Neutrophil (primary cell): ENCODE measurements around the gene MC5R.

ENCODE experiments used
- H3K27ac ChIP-seq: fragments of 200-600 bp; sonication (generic); 2 replicates; pipeline ENCODE4 v1.5.1; 2016; ENCODE audit warnings: mild to moderate bottlenecking, moderate library complexity
- H3K27me3 ChIP-seq: fragments of 200-600 bp; sonication (generic); 2 replicates; pipeline ENCODE4 v1.6.0; 2016; ENCODE audit warnings: mild to moderate bottlenecking
- H3K36me3 ChIP-seq: fragments of 200-600 bp; sonication (generic); 2 replicates; pipeline ENCODE4 v1.5.1; 2017
- H3K4me1 ChIP-seq, 2 experiments: fragments of 200-600 bp in 1 of 2; sonication (generic) in 1 of 2; 1 replicate in 1 of 2; 2 replicates in 1 of 2; pipeline versions ENCODE4 v1.5.1 to v1.6.1; 2013 to 2016; ENCODE audit warnings: low read depth in 1 of 2, low read length in 1 of 2, mild to moderate bottlenecking in 1 of 2, moderate library complexity in 1 of 2; ENCODE audit not compliant: control insufficient read depth in 1 of 2, insufficient read depth in 1 of 2
- H3K4me3 ChIP-seq, 2 experiments: fragments of 200-600 bp in 1 of 2; sonication (generic) in 1 of 2; 1 replicate in 1 of 2; 2 replicates in 1 of 2; pipeline ENCODE4 v1.5.1; 2013 to 2016; ENCODE audit warnings: low read depth in 1 of 2, low read length in 1 of 2, mild to moderate bottlenecking in 1 of 2, moderate library complexity in 1 of 2
- H3K9me3 ChIP-seq: fragments of 200-600 bp; sonication (generic); 2 replicates; pipeline ENCODE4 v1.5.1; 2016
- CTCF ChIP-seq: fragments of 200-600 bp; sonication (generic); IDR thresholded peaks from 2 replicates; pipeline ENCODE4 v1.5.1; 2016; ENCODE audit warnings: antibody characterized with exemption

Gene MC5R

DNA sequence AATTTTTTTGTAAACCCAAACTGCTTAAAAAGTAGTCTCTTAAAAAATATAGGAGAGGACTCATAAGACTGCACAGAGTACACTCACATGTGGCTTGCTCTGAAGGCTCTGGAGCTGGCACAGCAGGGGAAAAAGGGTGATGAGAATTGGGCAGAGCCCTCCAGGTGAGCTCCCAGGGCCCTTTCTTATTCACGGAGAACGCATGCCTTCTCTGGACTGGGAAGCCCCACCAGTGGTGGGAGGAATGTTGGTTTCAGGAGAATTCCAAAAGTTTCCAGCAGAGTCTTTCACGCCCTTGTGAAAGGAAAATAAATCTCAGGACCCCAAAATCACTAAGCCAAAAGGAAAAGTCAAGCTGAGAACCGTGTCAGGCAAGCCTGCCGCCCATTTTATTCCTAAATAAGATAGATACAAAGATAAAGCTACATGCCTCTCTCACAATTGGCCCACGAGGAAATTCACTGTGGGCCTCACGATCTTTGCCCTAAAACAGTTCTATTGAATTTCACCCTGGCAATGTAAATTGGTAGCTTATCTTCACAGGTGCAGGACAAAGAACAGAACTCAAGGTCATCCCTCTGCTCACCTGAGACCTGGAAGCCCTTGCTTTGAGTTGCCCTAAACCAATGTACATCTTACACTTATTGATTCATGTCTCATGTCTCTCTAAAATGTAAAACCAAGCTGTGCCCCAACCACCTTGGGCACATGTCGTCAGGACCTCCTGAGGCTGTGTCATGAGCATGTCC is 15.5 kb upstream of the MC5R start:
- Histone ChIP-seq H3K4me3 (no peak overlapping the region), H3K36me3 (no peaks in the 10 kb centered on the region), H3K27ac (no peak overlapping the region), H3K27me3 (peaks cover 30% of the 10 kb centered on the region), H3K4me1 (no peaks in the 10 kb centered on the region), H3K9me3 (no peaks in the 10 kb centered on the region)
- no peak for TF ChIP-seq CTCF

DNA sequence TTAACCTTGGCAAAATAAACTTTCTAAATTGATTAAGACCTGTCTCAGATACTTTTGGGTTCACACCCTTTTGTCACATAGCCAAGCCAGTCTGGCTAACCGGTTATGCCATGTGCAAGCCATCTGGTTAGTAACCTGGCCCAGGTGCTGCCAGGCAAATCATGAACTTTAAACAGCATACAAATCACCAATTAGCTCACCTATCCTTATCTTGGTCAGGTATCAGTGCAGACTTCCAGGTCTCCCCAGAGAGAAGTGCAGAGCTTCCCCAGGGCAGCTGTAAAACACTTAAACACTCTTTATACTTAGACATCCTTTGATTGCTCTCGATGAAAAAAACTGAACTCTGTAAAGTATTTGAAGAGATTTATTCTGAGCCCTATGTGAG is 14.9 kb upstream of the MC5R start:
- TF ChIP-seq CTCF, result no peak

GRCh38 chr18:13809531-13810255 is 14.3 kb upstream of the MC5R start:
- no peaks in the 10 kb centered on the region for H3K4me1 ChIP-seq
- no peaks in the 10 kb centered on the region for H3K36me3 ChIP-seq
- peaks cover 18% of the 10 kb centered on the region for H3K27me3 ChIP-seq
- no peak overlapping the region for H3K27ac ChIP-seq
- no peak overlapping the region for H3K4me3 ChIP-seq
- TF ChIP-seq CTCF, result no peak
- H3K9me3 ChIP-seq, result no peaks in the 10 kb centered on the region

More for the DNA sequence above, 14.9 kb upstream of the MC5R start:
- Histone ChIP-seq H3K27ac (no peak overlapping the region), H3K4me1 (no peaks in the 10 kb centered on the region), H3K9me3 (no peaks in the 10 kb centered on the region), H3K27me3 (peaks cover 24% of the 10 kb centered on the region), H3K4me3 (no peak overlapping the region), H3K36me3 (no peaks in the 10 kb centered on the region)

- Histone ChIP-seq H3K4me3 (no peak overlapping the region), H3K9me3 (no peaks in the 10 kb centered on the region), H3K36me3 (no peaks in the 10 kb centered on the region), H3K27ac (no peak overlapping the region), H3K4me1 (no peaks in the 10 kb centered on the region), H3K27me3 (peaks cover 7% of the 10 kb centered on the region)
- TF ChIP-seq CTCF, result no peak
Observed at GRCh38 chr18:13810950-13811485, 12.9 kb upstream of the MC5R start.

- no peaks in the 10 kb centered on the region for H3K9me3 ChIP-seq
- H3K27ac ChIP-seq, result no peak overlapping the region
- H3K4me3 ChIP-seq, result no peak overlapping the region
- no peak for TF ChIP-seq CTCF
- H3K36me3 ChIP-seq, result no peaks in the 10 kb centered on the region
- H3K27me3 ChIP-seq, result peaks cover 4% of the 10 kb centered on the region
- H3K4me1 ChIP-seq, result no peaks in the 10 kb centered on the region
Observed at GRCh38 chr18:13811993-13812392, 12.0 kb upstream of the MC5R start.
